SK-N-DZ (cell line): ENCODE results near the gene LY6G6C.

Experiments used
- DNase-seq: peaks from one replicate; pipeline ENCODE4 v3.0.0-alpha.2; 2015; ENCODE audit warnings: low spot score

Gene LY6G6C

DNA sequence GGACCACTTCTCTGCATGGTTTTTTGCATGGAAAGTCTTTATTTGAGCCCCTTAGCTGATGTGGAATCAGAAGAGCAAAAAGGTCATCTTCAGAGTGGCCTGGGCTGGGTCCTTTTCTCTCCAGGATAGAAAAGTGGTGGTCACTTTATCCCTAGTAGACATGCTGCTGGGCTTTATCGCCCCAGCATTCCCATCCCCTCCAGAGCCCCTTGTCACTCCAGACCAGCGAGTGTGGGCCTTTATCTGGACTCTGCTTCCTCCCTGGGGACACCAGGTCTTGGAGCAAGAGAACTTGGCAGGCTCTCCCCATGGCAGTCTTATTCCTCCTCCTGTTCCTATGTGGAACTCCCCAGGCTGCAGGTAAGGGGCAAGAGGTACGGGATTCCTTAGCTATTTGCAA lies 14.9 kb downstream of the LY6G6C start, which contains the start of gene LY6G6F:
Gene LY6G6F, plus strand, starts transcription at position 268 of the 400 bp plus-strand sequence. Its CDS starts 41 bp downstream, at position 309.
- no peak for DNase-seq

DNA sequence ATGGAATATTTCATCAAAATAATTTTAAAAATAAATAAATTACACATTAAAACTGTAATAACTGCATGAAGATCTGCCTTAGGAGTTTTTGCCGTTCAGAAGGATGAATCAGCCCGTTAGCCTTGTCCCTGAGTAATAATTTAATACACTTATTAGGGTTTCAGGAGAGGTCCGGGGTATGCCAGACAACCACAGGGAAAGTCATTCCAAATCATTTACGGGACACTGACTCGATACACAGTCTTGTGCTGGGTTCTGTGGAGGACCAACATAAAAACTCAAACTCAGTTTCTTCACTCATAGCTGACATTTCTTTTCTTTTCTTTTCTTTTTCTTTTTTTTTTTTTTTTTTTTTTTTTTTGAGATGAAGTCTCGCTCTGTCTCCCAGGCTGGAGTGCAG lies 15.6 kb downstream of the LY6G6C start:
- no peak for DNase-seq

DNA sequence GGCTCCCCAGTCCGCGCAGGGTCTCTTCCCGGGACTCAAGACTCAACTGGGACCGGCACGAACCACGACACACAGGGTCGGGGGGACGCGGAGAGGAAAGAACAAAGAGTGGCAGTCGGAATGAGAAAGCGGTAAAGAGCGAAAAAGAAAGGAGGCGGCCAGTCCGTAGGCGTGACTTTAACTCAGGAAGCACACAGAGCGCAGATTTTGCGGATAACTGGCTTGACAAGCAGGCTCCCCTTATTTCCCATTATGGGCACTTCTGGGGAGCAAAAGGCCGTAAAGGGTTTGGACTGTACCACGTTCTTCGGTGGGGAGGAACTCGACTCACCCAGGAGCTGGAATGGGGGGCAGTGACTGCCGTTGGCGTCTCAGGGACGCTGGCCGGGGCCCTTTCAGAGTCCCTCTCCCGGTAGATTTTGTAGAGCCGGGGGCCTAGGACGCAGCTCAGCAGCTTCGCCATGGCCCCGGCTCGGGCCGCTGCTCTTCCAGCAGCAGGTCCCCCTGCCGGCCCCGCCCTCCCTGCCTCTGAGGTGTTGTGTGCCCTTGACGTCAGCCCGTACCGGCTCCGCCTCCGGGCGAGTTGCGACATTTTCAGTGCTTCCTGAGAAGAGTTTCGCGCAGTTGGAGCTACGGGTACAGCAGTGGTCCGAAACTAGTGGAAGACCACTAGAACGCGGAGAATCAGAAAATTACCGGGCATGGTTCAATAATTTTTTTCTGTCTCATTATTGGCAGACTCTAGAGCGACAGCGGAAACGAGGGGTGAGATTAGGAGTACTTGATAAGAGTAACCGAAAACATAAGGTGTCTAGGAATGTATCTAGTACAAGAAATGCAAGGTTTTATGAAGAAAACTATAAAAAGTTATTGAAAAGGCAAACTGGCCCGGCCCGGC lies 18.5 kb downstream of the LY6G6C start, which contains the start of gene ABHD16A:
Gene ABHD16A, minus strand, starts transcription at position 506 of the 898 bp plus-strand sequence. Its CDS starts 43 bp downstream, at position 463.
- peak; percentile 97 for DNase-seq

DNA sequence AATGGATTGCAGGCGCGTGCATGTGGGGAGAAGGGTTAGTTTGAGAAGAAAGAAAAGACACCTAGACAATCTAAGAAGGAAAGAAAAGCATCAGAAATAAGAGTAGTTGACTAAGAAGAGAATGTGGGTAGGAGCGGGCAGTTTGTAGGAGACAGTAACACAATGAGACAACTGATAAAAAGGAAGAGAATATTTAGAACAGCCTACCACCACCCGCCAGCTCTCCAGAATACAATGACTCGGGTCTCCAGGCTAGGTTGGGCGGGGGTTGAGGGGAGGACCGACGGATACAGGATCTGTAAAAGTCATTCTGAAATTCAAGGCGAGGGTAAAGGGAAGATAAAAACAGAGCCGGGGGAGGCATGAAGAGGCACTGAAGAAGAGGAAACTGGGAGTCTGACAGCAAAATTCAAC lies 19.1 kb downstream of the LY6G6C start:
- DNase-seq: no peak

DNA sequence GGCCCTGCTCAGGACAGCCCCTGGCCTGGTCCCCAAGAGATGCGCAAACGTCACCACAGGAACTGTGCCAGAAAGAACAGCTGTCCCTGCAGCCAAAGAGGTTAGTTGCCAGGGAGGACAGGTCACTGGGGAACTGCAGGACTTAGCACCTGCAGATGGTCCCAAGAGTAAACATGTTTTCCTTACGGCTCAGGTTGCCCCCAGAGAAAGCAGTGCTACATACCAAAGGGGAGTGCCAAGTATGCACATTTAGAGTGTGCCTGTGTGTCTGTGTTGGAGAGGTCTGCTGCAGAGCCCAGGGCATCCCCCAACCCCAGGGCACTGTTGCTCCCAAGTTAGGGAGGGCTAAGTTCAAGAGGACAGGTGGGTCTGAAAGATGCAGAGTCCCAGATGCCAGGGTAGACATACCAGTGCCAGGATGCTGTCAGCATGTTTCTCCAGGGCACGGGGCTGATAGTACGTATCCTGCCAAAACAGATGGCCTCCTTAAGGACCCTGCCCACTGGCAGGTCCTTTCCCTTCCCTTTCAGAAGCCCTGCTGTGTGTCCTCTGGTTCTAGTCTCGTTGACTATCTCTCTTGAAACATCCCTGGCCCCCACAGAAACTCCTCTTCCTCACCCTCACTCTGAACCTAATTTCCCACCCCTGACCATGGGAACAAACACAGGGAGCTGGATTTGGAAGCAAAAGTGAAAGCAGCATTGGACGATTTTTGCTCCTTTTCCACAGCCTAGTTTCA lies 19.7 kb downstream of the LY6G6C start:
- no peak for DNase-seq

DNA sequence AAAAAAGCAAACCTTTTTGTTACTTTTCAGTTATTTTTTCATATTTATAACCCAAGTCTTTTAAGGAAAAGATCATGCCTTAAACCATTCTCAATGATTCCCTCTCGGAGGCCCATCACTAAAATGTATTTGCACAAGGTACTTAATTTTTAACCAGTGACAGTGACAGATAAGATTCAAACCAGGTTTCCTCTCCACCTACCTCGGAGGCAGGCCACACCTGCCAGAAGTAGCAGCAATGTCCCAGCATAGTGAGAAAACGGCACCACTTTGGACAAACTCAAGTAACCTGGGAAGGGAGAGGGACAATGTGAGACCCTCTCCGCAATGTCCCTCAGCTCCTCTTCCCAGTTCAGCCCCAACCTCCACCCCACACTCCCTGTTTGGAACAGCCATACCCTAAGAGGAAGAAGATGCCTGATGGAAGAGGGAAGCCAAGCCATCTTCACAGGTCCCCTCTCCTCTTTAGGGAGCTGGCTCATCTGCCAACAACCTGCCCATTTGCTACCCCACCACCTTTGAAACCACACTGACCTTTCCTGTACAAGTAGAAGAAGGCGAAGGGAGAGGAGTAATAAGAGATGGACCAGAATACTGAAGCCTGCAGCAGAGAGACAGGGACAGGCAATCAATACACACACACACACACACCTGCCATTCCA lies 20.7 kb downstream of the LY6G6C start:
- no peak for DNase-seq

DNA sequence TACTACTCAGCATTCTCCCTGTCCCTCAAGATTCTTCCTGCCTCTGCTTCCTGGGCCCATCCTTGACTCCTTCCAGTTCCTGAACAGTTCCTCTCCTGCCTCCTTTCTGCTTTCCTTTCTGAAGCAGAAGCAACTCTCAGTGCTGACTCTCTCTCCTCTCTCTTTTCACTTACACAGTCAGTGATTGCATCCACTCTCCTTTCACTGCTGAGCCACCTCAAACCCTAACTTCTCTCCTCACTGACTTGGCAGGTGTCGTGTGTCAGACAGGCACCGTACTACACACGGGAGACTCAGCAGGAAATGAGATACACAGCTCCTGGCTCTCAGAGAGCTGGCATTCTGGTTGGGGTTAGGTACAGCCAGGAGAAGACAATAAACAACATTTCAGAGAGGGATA lies 24.0 kb downstream of the LY6G6C start:
- no peak for DNase-seq

DNA sequence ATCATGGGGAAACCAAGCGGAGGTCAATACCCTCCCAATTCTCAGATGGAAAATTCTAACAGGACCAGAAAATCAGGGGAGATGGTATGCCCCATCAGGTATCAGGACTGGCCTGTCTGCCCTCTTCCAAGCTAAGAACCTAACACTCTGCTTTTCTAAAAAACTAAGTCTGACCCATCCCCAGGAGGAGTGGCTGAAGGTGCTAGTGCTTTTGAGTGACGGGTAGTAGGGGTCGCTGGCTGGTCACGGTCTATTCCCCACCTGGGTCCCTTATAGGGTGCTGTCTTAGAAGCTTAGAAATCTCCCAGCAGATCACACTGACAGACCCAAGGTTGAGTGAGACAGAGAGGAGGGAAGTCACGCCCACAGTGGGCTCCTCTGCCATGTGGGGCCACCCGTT lies 28.0 kb downstream of the LY6G6C start:
- DNase-seq: no peak

DNA sequence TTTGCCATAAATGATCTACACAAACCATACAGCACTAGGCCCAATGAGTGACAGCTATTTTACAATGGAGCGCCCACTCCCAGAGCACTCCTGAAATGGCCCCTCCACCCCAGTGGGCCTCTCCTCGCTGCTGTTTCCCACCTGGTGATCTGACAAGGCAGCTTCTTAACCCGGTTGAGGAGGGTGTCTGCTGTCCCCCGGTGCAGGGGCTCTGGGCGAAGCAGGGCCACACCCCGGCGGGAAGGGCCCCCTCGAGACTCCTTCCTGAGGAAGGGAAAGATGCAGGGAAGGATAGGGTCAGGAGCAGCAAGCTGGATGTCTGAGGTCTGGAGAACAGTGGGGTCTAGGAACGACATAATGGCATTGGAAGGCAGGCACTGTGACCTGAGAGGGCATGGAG lies 28.7 kb downstream of the LY6G6C start:
- DNase-seq: no peak

DNA sequence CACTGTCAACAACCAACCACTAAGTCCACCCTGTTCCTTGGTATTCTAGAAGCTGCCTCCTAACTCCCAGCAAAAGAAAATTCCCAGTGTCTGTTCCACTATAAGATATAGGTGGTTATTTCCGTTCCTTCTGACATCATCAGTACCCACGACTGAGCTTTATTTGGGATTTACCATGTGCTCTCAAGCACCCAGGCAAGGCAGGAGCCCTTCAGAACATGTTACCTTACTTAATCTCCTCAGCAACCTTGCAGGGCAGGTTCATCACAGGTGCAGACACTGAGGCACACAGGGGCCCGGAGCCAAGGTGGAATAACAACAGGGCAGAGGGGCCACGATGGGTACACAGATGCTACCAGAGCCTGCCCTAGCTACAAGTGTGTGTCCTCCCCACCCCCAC lies 29.2 kb downstream of the LY6G6C start:
- no peak for DNase-seq

DNA sequence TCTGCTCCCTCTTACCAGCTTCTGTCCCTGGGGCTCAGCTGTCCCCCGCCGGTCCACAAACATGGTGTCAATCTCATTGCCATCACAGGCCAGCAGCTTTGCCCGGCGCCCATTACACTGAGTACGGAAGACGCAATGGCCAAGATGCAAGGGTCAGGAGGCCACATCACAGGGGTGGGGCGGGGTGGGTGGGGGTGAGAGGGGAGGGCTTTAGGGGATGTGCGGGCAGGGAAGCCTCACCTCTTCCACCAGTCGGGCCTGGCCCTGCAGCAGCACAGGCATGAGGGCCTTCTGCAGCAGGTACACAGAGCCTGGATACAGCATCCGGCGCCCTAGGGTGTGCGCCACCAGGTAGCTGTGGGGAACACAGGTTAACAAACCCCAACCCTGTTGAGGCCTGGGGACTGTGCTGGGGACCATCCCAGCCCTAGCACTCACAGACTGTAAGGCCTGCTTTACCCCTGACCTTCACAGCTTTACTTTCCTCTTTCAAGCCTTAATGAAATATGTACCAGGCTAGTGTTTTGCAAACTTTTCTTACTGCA lies 29.9 kb downstream of the LY6G6C start:
- DNase-seq: no peak

DNA sequence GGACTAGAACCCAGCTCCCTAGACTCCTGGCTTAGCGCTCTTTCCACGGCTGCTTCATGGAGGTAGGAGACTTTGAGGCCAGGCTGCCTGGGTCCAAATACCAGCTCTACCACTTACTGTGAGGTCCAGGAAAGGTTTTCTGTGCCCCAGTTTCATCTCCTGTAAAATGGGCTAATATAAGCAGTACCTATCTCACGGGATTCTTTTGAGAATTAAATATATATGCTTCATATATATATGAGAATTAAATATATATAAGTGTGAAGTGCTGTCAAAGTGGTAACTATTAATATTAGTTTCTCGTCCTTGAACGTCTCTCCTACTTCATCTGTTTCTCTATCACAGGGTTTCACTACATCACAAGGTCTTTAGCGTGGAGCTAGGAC lies 30.5 kb downstream of the LY6G6C start:
- no peak for DNase-seq

DNA sequence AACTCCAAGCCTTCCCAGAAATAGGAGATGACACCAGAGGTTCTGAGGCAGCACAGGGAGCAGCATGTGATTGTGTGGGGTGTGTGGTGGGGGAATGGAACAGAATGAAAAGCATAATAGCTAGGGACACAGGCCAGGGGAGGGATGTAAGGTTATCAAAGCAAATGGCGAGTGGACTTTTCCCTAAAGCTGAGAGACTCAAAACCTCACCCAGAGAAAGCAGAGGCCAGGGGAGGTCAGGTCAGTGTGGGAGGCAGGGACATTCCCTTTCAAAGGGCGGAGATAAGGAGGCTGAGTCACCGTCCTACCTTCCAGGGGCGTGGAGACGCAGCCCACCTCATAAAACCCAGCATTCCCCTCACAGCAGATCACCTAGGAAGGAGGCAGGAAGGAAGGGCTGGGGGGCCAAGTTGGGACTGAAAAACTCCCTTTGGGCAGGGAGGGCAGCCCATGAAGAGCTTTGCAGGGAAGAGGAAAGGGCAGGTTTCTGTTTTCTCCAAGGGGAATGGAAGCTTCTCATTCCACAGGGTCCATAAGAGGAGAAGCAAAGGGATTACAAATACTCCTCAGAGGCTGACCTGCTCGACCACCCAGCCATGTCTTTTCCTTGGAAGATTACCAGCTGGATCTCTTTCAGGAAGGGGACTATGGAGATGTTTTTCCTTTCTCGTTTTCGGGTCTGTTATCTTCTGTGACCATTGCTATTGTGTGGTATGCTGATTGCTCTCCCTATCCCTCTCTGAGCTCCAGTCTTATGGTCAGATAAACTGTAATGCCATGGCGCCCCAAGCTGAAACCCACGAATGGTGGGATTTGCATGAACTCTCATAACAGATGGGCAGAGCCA lies 31.1 kb downstream of the LY6G6C start:
- no peak for DNase-seq

DNA sequence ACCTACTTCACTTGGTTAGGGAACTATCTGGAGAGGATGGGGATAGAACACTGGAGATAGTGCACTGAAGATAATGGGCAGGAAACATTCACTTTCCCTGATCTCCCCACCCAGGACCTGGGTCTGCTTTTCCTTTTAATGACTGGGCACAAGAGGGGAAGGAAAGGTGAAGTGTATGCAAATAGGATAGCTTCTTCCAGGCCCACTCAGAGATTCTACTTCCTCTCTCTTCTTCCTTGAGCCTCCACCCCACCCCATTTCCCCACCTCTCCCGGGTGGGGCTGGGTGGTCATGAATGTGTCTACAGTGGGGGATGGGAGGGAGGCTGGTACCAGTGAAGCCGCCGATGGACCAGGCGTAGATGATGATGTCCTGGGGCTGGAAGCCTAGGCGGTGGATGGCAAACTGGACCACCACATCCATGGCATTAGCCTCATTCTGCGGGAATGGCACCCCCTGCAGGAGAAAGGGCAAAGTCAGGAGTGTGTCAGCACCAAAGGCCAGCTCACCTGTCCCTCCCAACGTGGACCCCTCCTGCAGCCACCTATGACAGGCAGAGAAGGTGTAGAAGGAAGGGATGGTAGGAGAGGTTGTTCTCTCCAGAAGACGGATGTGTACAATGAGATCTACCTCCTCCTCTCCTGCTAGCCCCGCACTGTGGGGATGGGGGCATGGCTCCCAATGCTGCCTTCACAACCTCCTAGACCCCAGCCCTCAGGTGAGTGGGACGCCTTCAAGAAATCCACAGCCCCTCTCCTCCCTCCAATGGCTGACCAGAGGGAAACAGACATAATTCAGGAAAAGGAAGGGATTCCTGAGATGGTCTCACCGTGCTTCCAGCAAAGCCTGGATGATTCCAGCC lies 32.1 kb downstream of the LY6G6C start:
- DNase-seq: no peak

DNA sequence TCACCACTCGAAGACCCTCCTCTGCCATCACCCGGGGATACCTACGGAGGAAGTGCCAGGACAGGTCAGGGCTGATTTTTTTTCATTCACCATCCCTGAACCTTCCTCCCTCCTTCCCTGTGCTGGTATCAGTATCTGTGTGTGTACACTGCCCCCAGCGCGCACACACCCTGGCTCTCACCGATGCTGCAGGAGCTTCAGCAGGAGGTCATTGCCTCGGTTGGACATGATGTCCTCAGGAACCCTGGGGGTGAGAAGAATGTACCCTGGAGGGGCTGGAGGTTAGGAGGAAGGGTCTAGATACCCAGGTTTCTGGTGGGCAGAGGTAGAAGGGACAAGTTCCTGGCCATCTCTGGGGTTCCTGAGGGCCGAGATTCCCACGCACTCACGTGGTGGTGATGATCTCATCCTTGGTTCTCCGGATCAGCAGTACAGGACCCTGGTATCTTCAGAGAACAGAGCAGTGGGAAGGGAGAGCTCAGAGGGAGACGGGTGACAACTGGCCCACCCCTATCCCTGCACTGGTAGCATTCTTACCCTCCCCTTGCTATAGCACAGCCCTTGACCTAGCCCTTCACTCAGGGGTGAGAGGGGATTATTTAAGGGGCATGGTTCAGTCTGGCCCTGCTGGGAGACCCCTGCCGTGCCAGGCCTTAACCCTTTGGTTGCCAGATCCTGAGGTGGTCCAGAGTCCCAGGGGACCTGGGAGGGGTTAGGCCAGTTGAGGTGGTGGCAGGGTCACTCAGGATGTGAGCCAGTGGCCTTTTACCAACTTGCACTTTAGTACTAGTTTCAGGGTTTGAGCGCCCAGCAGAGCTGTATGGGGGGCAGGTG lies 33.5 kb downstream of the LY6G6C start:
- DNase-seq: no peak

DNA sequence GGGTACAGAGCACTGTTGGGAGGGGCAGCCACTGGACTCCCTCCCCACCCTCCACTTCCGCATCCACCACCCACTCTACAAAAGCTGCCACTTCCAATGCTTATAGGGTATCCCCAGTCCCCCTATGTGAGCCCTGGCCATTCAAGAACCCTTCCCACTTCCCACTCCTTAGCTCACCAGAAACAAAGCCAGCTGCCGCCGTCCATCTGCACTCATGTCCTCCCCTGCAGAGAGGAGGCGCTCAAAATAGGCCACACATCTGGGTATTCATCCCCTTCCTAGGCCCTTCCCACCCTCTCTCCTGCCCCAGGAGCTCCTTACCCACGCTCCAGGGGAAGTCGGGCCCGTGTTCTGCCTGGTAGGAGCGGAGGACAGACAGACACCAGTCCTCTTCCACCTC lies 34.2 kb downstream of the LY6G6C start:
- DNase-seq: no peak

DNA sequence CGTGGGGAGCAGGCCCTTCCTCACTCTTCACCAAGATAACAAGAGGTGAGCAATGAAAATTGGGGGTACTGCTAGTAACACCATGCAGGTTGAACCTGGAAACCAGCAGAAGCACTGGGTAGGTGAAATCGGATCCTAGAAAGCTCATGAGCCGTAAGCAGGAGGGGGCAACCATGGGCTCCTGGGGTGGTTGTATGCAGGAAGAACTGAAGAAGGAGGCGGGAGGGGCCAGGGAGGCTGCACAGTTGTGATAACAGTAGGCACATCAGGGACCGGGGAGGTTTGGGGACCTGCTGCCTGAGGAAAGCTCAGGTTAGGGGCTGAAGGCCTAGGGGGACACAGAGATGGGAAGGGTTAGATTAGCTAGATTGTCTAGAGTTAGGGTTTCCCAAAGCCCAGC lies 35.1 kb downstream of the LY6G6C start:
- no peak for DNase-seq

DNA sequence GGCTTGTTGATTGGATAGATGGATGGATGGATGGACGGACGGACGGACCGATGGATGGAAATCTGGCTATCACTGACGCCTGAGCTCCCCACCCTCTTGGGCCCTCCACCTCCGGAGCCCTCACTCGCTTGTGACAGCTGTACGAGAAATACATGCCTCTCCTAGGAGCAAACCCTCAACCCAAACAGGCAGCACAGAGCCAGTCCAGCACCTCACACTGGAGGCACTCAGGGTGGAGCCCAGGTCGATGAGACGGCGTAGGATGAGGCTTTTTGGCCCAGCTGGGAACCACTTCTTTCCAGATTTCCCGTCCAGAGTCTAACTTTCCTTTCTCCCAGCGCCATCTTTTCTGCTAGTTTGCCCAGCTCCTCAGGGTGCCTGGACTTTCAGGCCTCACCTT lies 38.0 kb downstream of the LY6G6C start:
- no peak for DNase-seq

DNA sequence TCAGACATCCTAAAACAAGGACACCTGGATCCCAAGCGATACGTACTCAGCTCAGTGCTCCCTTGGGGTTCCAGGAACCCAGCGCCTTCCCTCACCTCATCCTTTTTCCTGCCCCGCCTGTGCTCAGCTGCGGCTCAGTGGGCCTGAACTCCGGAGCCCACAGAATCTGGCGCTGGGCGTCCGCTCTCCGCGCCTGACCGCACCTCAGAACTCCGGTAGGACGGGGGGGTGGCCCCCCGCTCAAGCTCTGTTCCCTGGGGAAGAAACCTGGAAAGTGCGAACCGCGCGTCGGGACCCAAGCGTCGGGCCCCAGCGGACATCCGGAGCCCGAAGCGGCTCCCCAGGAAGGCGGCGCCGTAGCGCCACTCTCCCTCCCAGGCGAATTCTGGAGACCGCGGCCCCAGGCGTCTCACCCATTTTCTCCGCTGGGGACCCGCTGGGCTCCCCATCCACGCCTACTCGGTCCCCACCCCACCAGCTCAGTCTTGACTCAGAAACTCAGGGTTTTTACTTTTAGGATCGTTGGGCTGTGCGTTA lies 40.3 kb downstream of the LY6G6C start:
- DNase-seq: no peak
